Spleen (tissue), 11 donors: ENCODE data around the gene GAB2. TPM values are rescaled to one million over a fixed set of nuclear protein-coding genes. Genes with fewer than 3 reads are reported as not detected.

Experiments used
- DNase-seq: peaks from one replicate; pipeline ENCODE4 v3.0.0-alpha.2; 2020
- H3K27ac ChIP-seq, 8 donors: fragments of 200-600 bp; sonication (generic) in 7 of 8; 1 replicate in 4 of 8; 2 replicates in 4 of 8; pipeline versions ENCODE4 v1.5.0 to v1.8.0; 2016 to 2021; ENCODE audit warnings: inconsistent platforms in 4 of 8, mild to moderate bottlenecking in 4 of 8, moderate library complexity in 1 of 8
- H3K27me3 ChIP-seq, 7 donors: fragments of 200-600 bp; sonication (generic) in 6 of 7; replicated peaks in 1 of 7; 1 replicate in 4 of 7; 2 replicates in 3 of 7; pipeline versions ENCODE4 v1.5.0 to v1.8.0; 2016 to 2021; ENCODE audit warnings: inconsistent platforms in 3 of 7, mild to moderate bottlenecking in 1 of 7
- H3K36me3 ChIP-seq, 6 donors: fragments of 200-600 bp; sonication (generic) in 5 of 6; 1 replicate in 4 of 6; 2 replicates in 2 of 6; pipeline versions ENCODE4 v1.5.0 to v1.8.0; 2016 to 2021; ENCODE audit warnings: inconsistent platforms in 2 of 6
- H3K4me1 ChIP-seq, 6 donors: fragments of 200-600 bp; sonication (generic) in 5 of 6; 1 replicate in 3 of 6; 2 replicates in 3 of 6; pipeline versions ENCODE4 v1.5.0 to v1.8.0; 2016 to 2021; ENCODE audit warnings: inconsistent platforms in 3 of 6
- H3K4me3 ChIP-seq, 8 donors: fragments of 200-600 bp; sonication (generic) in 7 of 8; 1 replicate in 4 of 8; 2 replicates in 4 of 8; pipeline versions ENCODE4 v1.5.0 to v1.8.0; 2016 to 2021; ENCODE audit warnings: inconsistent platforms in 4 of 8, mild to moderate bottlenecking in 4 of 8, moderate library complexity in 2 of 8
- H3K9me3 ChIP-seq, 8 donors: fragments of 200-600 bp; sonication (generic) in 7 of 8; 1 replicate in 4 of 8; 2 replicates in 4 of 8; pipeline versions ENCODE4 v1.5.0 to v1.8.0; 2016 to 2021; ENCODE audit warnings: inconsistent platforms in 4 of 8
- CTCF ChIP-seq, 11 experiments: fragments of 200-600 bp in 7 of 11; fragments of 450-650 bp in 4 of 11; sonication (generic) in 4 of 11; IDR thresholded peaks in 8 of 11; conservative IDR thresholded peaks in 3 of 11; 1 replicate in 7 of 11; 2 replicates in 4 of 11; pipeline versions ENCODE4 v1.4.0 to v1.8.0; 2016 to 2021; ENCODE audit warnings: antibody characterized with exemption in 11 of 11, inconsistent platforms in 4 of 11, mild to moderate bottlenecking in 1 of 11
- POLR2A ChIP-seq, 3 donors: fragments of 450-650 bp; IDR thresholded peaks; one replicate each; pipeline ENCODE4 v1.5.1; 2017; ENCODE audit warnings: antibody characterized with exemption in 3 of 3, mild to moderate bottlenecking in 1 of 3
- POLR2AphosphoS5 ChIP-seq, 3 donors: sonication (generic); formaldehyde crosslinking; IDR thresholded peaks; one replicate each; pipeline ENCODE4 v1.5.1; 2017; ENCODE audit warnings: antibody characterized with exemption in 3 of 3
- WGBS, 5 donors: extraction: QIAGEN DNeasy Blood & Tissue Kit in 3 of 5; methylation state at CpG; one replicate each; pipeline versions ENCODE4 v1.1.5 to v1.1.7; 2013 to 2018; 5-methylcytosine and 5-hydroxymethylcytosine counted together
- intact Hi-C: fragments of 100-400 bp; cut with DNase I; formaldehyde crosslinking; loops from one replicate; pipeline ENCODE4 v1.15.0; 2023; ENCODE audit warnings: low total_unique reads
- polyA plus RNA-seq, 3 donors: library from polyadenylated mRNA; stranded (reverse); fragments of 200-250 nt; gene quantifications; one replicate each; pipeline ENCODE4 v1.2.1, GENCODE V29; 2013
- total RNA-seq, 7 donors: library from RNA; depleted of rRNA in 3 of 7; stranded (reverse); fragments of >200 nt in 3 of 7; fragmentation: NEBNext Ultra II Directional in 4 of 7; extraction: Animal tissue kit (Norgen Biotek cat#: 25700) in 4 of 7; gene quantifications; one replicate each; pipeline versions ENCODE4 v1.1.0 to v1.2.1, GENCODE V29; 2016 to 2021
- donor health status: healthy with polysubstance abuse.
- donor health status: DM: no; HTN: no; CAD: no; lungs with moderate emphysema.
- donor health status: DM: no; HTN: no; CAD: no.
- donor health status: Bipolar disorder and iron deficiency.
- donor health status: healthy.
- donor health status: DM: no; HTN: no; CAD: no.
- donor health status: DM: yes; HTN: yes; CAD: no.

Gene GAB2
- total and polyA plus RNA-seq, 10 donors: 2.3 to 57.7 (median 47.0) TPM

GRCh38 chr11:78340530-78340929, 77.1 kb downstream of the GAB2 start:
- Histone ChIP-seq H3K36me3 (no peaks in the 10 kb centered on the region), H3K4me1 (peaks cover 0 to 35% (median 11%) of the 10 kb centered on the region in 6 donors), H3K27ac (no peak overlapping the region), H3K4me3 (no peak overlapping the region), H3K9me3 (no peaks in the 10 kb centered on the region), H3K27me3 (no peaks in the 10 kb centered on the region)
- intact Hi-C loops: no loop called here
- TF ChIP-seq POLR2A (IDR thresholded peaks at IDR 0.05) (no peak), POLR2AphosphoS5 (IDR thresholded peaks at IDR 0.05) (no peak), CTCF (IDR thresholded peaks at IDR 0.05 in 8 of 11, conservative IDR thresholded peaks at IDR 0.05 in 3 of 11) (no peak)
- no peak for DNase-seq
- WGBS, 5 donors: 68 to 83% (median 73%) methylated on average over 2 of the region's 2 CpGs

- peaks cover 0 to 35% (median 10%) of the 10 kb centered on the region in 6 donors for H3K4me1 ChIP-seq
- TF ChIP-seq POLR2A (IDR thresholded peaks at IDR 0.05) (no peak), CTCF (IDR thresholded peaks at IDR 0.05 in 8 of 11, conservative IDR thresholded peaks at IDR 0.05 in 3 of 11) (no peak), POLR2AphosphoS5 (IDR thresholded peaks at IDR 0.05) (no peak)
- intact Hi-C loops: no loop called here
Measured at GRCh38 chr11:78339945-78340344, 77.7 kb downstream of the GAB2 start.

GRCh38 chr11:78339483-78339882, 78.1 kb downstream of the GAB2 start:
- no peaks in the 10 kb centered on the region for H3K36me3 ChIP-seq
- DNase-seq: no peak
- intact Hi-C loops: no loop called here
- H3K9me3 ChIP-seq: no peaks in the 10 kb centered on the region
- H3K27ac ChIP-seq: no peak overlapping the region
- 93 to 100% (median 95%) methylated on average over 1 of the region's 1 CpG for WGBS, 5 donors
- H3K27me3 ChIP-seq: no peaks in the 10 kb centered on the region
- TF ChIP-seq CTCF (IDR thresholded peaks at IDR 0.05 in 8 of 11, conservative IDR thresholded peaks at IDR 0.05 in 3 of 11) (no peak), POLR2AphosphoS5 (IDR thresholded peaks at IDR 0.05) (no peak), POLR2A (IDR thresholded peaks at IDR 0.05) (no peak)
- H3K4me3 ChIP-seq: no peak overlapping the region
- H3K4me1 ChIP-seq: peaks cover 0 to 34% (median 10%) of the 10 kb centered on the region in 6 donors

More at GRCh38 chr11:78339945-78340344, 77.7 kb downstream of the GAB2 start:
- no peaks in the 10 kb centered on the region for H3K9me3 ChIP-seq
- no peak for DNase-seq
- no peak overlapping the region for H3K27ac ChIP-seq
- WGBS, 5 donors: 80 to 87% (median 83%) methylated on average over 3 of the region's 3 CpGs
- H3K4me3 ChIP-seq: no peak overlapping the region
- H3K27me3 ChIP-seq: no peaks in the 10 kb centered on the region
- H3K36me3 ChIP-seq: no peaks in the 10 kb centered on the region

GRCh38 chr11:78338702-78339101, 78.9 kb downstream of the GAB2 start:
- Histone ChIP-seq H3K27me3 (no peaks in the 10 kb centered on the region), H3K9me3 (no peaks in the 10 kb centered on the region), H3K4me1 (peaks cover 0 to 26% (median 9%) of the 10 kb centered on the region in 6 donors), H3K36me3 (no peaks in the 10 kb centered on the region), H3K27ac (peak overlapping the region in 4 of 8 donors; percentile 20 to 42 (median 36)), H3K4me3 (no peak overlapping the region)
- intact Hi-C loops: no loop called here
- DNase-seq: no peak
- WGBS, 5 donors: 93 to 98% (median 96%) methylated on average over 6 of the region's 6 CpGs
- TF ChIP-seq CTCF (IDR thresholded peaks at IDR 0.05 in 8 of 11, conservative IDR thresholded peaks at IDR 0.05 in 3 of 11): no peak
- no peak for TF ChIP-seq POLR2A (IDR thresholded peaks at IDR 0.05)
- TF ChIP-seq POLR2AphosphoS5 (IDR thresholded peaks at IDR 0.05): no peak
